Cardiac septum (tissue), 1 donor: Measurements from ENCODE around the gene FIGNL2. TPM values are rescaled to one million over a fixed set of nuclear protein-coding genes. Genes with fewer than 3 reads are reported as not detected.
"Not testable (repeated sequence)": the region's sequence is repeated elsewhere in the genome, so short reads cannot be mapped to it uniquely, and the experiment has no call there.

Experiments used
- DNase-seq: peaks from one replicate; pipeline ENCODE4 v3.0.0-alpha.2; 2020; ENCODE audit warnings: low spot score
- intact Hi-C: fragments of 100-400 bp; cut with DNase I; formaldehyde crosslinking; loops from one replicate; pipeline ENCODE4 v1.14.0; 2022
- total RNA-seq: library from RNA; stranded (reverse); fragmentation: NEBNext Ultra II Directional; extraction: Animal tissue kit (Norgen Biotek cat#: 25700); gene quantifications from one replicate; pipeline ENCODE4 v1.2.1, GENCODE V29; 2021
- donor health status: DM: no; HTN: no; CAD: no.

FIGNL2 gene
- total RNA-seq, 1 donor from 2014 or later, result 0.32 TPM

- intact Hi-C loops, result no loop called here
- no peak for DNase-seq
Measured at GRCh38 chr12:51806896-51807295, 41.6 kb downstream of the FIGNL2 start.

- DNase-seq, result no peak
- intact Hi-C loops, result no loop called here
Measured at GRCh38 chr12:51801027-51801426, 47.5 kb downstream of the FIGNL2 start.

- intact Hi-C loops, result no loop called here
- DNase-seq, result no peak
Measured at GRCh38 chr12:51798501-51798900, 50.0 kb downstream of the FIGNL2 start.

DNA sequence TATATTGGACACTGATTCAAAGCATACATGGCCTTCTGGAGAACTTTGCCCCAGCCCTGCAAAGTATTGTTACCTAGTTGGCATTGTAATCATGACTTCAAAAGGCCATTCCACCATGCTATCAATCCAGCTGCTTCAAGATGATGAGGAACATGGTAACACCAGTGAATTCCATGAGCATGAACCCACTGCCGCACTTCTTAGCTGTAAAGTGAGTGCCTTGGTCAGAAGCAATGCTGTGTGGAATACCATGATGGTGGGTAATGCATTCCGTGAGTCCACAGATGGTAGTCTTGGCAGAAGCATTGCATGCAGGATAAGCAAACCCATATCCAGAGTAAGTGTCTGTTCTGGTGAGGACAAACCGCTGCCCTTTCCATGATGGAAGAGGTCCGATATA is 50.5 kb downstream of the FIGNL2 start:
- DNase-seq, intact Hi-C loops: not testable (repeated sequence)

DNA sequence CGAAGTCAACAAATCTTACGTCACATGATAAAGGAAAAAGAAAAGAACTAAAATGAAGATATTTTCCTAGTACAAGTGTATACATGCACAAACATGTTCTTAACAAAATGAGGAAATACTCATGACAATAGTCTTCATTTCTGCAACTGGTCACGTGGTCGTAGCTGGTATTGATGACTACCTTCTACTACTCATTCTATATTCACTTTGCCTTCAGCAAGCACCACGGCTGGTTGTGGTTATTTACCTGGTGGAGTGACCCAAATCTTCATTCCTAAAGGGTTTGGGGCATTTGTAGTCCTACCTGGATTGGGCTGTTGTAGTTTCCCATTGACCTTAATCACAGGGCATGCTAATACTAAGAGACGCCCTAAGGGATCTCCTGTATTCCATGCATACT is 51.2 kb downstream of the FIGNL2 start:
- intact Hi-C loops, result no loop called here
- DNase-seq, result no peak

- DNase-seq, result no peak
Measured at GRCh38 chr12:51793201-51793600, 55.3 kb downstream of the FIGNL2 start.

GRCh38 chr12:51792417-51792816 is 56.1 kb downstream of the FIGNL2 start:
- intact Hi-C loops, result no loop called here
- DNase-seq, result no peak

More at GRCh38 chr12:51793201-51793600, 55.3 kb downstream of the FIGNL2 start:
- intact Hi-C loops, result no loop called here

GRCh38 chr12:51788876-51789275 is 59.6 kb downstream of the FIGNL2 start:
- no peak for DNase-seq
- intact Hi-C loops, result no loop called here

DNA sequence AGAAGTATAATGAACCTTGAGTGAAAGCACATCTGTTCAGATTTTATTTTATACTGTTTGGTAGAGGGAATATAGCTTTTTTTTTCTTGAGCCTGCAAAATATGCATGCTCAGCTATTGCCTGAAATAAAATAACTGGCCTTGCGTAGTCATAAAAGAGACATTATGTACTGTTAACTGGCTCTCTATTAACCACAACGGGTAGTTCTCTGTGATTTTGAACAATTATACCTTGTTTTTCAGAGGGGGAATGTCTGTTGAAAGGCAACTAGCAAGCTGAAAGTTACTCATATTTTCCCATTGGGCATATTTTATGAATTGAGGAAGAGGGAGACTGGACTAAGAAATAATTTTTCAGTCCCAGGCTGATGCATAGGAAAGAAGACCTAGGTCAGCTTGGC is 62.6 kb downstream of the FIGNL2 start:
- DNase-seq, result no peak
- intact Hi-C loops, result no loop called here

DNA sequence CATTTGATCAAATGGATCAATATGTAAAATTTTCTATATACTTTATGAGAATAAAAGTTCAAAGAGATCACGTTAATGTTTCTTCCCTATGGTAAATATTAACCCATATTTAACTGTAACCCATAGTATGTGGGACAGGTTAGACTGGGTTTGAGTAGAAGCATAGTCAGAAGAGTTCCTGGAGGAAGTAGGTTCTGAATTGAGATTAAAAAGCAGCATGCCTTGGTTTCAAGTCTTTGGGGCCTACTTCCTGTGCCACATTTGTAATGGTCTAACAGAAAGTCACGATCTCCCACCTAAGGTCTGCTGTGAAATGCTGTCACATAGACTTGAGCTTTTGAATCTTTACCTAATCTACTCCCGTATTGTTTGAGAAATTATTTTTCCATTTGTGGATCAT is 63.8 kb downstream of the FIGNL2 start:
- no peak for DNase-seq
- intact Hi-C loops, result no loop called here

- no peak for DNase-seq
- intact Hi-C loops, result no loop called here
Measured at GRCh38 chr12:51779876-51780275, 68.6 kb downstream of the FIGNL2 start.

- intact Hi-C loops, result no loop called here
- DNase-seq, result no peak
Measured at GRCh38 chr12:51777973-51778372, 70.5 kb downstream of the FIGNL2 start.

DNA sequence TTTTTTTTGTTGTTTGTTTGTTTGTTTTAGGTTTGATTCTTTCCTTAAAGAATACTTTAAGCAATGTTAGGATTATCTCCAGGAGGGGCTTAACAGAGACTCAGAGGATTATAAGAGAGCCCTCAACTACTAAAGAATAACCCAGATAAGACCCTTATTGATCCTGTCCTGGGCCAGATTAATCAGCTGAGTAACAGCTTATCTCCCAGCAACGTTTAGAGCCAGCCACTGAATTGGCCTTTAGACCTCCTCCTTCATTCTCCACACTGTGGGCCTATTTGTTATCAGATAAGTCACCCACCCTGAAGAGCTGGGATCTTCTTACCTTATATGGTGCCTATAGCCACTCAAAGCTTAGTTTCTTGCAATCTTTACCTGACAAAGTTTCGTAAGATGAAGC is 71.1 kb downstream of the FIGNL2 start:
- intact Hi-C loops, result no loop called here
- DNase-seq, result no peak

DNA sequence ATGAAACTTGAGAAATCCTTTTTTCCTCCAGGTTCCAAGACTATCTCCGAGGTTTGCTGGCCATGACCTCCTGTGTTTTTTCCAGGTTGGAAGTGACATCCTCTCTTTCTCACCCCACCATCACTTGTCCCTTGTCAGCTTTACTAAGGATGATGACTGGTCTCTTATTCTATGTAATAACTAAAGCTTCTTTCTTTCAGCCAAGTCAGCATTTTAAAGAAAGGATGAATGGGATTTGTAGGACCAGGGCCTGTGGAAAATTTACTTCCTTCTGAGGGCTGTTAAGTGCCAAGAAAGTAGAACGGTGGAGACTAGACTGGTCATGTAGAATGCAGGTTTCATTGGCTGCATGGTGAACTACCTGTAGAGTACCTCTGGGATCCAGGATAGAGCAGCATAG is 73.6 kb downstream of the FIGNL2 start:
- intact Hi-C loops, result no loop called here
- no peak for DNase-seq

GRCh38 chr12:51773145-51773869 is 75.2 kb downstream of the FIGNL2 start:
- intact Hi-C loops, result no loop called here
- DNase-seq, result no peak

GRCh38 chr12:51771008-51771407 is 77.5 kb downstream of the FIGNL2 start:
- DNase-seq, result no peak
- intact Hi-C loops, result no loop called here

Other genes with a start within 250 kb of the FIGNL2 start
- not detected for gene ANKRD33, start 39.4 kb upstream of the FIGNL2 start, total RNA-seq
- 31.1 TPM for gene ACVRL1, start 58.8 kb upstream of the FIGNL2 start, total RNA-seq
- gene ACVR1B, start 103.0 kb upstream of the FIGNL2 start, total RNA-seq, result 9.3 TPM
- 27.5 TPM for gene TAMALIN, start 158.2 kb upstream of the FIGNL2 start, total RNA-seq
- gene NR4A1, start 202.7 kb upstream of the FIGNL2 start, total RNA-seq, result 76.3 TPM
- gene ATG101, start 221.3 kb upstream of the FIGNL2 start, total RNA-seq, result 23.2 TPM
- not detected for gene SMIM41, start 231.0 kb upstream of the FIGNL2 start, total RNA-seq